Neuronal stem cell (in vitro differentiated cells): ENCODE data around the gene ACOXL.
A peak's percentile ranks its signal among the peaks of the same experiment; 100 is the strongest.

Source experiments
- DNase-seq: peaks from one replicate; pipeline ENCODE4 v3.0.0-alpha.2; 2013; ENCODE audit warnings: low spot score
- H2AFZ ChIP-seq: one replicate; pipeline ENCODE4 v1.6.1; 2013; ENCODE audit warnings: mild to moderate bottlenecking, low read length, inconsistent platforms
- H2AK5ac ChIP-seq: 2 replicates; pipeline ENCODE4 v1.6.1; 2013; ENCODE audit warnings: low read depth, mild to moderate bottlenecking, inconsistent platforms, low read length, moderate library complexity, mixed read lengths
- H2BK120ac ChIP-seq: 2 replicates; pipeline ENCODE4 v1.6.1; 2013; ENCODE audit warnings: low read depth, mild to moderate bottlenecking, inconsistent platforms, low read length, moderate library complexity, mixed read lengths
- H2BK12ac ChIP-seq: one replicate; pipeline ENCODE4 v1.6.1; 2013; ENCODE audit warnings: low read length, inconsistent platforms
- H2BK15ac ChIP-seq: 2 replicates; pipeline ENCODE4 v1.6.1; 2013; ENCODE audit warnings: mild to moderate bottlenecking, low read length, inconsistent platforms, mixed read lengths
- H2BK5ac ChIP-seq: one replicate; pipeline ENCODE4 v1.6.1; 2013; ENCODE audit warnings: inconsistent platforms, mild to moderate bottlenecking, low read length, moderate library complexity
- H3K14ac ChIP-seq: one replicate; pipeline ENCODE4 v1.6.1; 2013; ENCODE audit warnings: low read length, inconsistent platforms
- H3K18ac ChIP-seq: 2 replicates; pipeline ENCODE4 v1.6.1; 2013; ENCODE audit warnings: low read length, inconsistent platforms
- H3K23ac ChIP-seq: 2 replicates; pipeline ENCODE4 v1.6.1; 2013; ENCODE audit warnings: low read depth, mild to moderate bottlenecking, mixed read lengths, low read length, inconsistent platforms; ENCODE audit not compliant: poor library complexity
- H3K27ac ChIP-seq: replicated peaks from 3 replicates; pipeline ENCODE4 v1.5.1; 2013; ENCODE audit warnings: low read length, inconsistent platforms
- H3K27me3 ChIP-seq, 3 experiments: 2 replicates each; pipeline ENCODE4 v1.6.1; 2013; ENCODE audit warnings: low read length in 3 of 3, mild to moderate bottlenecking in 2 of 3, inconsistent platforms in 1 of 3, low read depth in 1 of 3, mixed read lengths in 1 of 3, moderate library complexity in 1 of 3; ENCODE audit not compliant: control insufficient read depth in 3 of 3, insufficient read depth in 3 of 3
- H3K36me3 ChIP-seq, 2 donors: replicated peaks in 1 of 2; 2 replicates each; pipeline ENCODE4 v1.6.1; 2013; ENCODE audit warnings: low read length in 2 of 2; ENCODE audit not compliant: control insufficient read depth in 2 of 2, insufficient read depth in 2 of 2
- H3K4ac ChIP-seq: 2 replicates; pipeline ENCODE4 v1.6.1; 2013; ENCODE audit warnings: inconsistent platforms, mild to moderate bottlenecking, low read length, moderate library complexity
- H3K4me1 ChIP-seq, 2 donors: 1 replicate in 1 of 2; 2 replicates in 1 of 2; pipeline ENCODE4 v1.6.1; 2013; ENCODE audit warnings: low read length in 2 of 2, low read depth in 1 of 2; ENCODE audit not compliant: control insufficient read depth in 2 of 2, insufficient read depth in 1 of 2
- H3K4me2 ChIP-seq: one replicate; pipeline ENCODE4 v1.6.1; 2013; ENCODE audit warnings: mild to moderate bottlenecking, low read length, inconsistent platforms; ENCODE audit not compliant: insufficient read depth, poor library complexity, severe bottlenecking
- H3K4me3 ChIP-seq, 2 donors: 2 replicates each; pipeline ENCODE4 v1.5.1; 2013; ENCODE audit warnings: low read length in 2 of 2, mild to moderate bottlenecking in 2 of 2, inconsistent platforms in 1 of 2, moderate library complexity in 1 of 2
- H3K79me1 ChIP-seq: one replicate; pipeline ENCODE4 v1.6.1; 2013; ENCODE audit warnings: low read depth, mild to moderate bottlenecking, inconsistent platforms, low read length, moderate library complexity
- H3K9ac ChIP-seq: one replicate; pipeline ENCODE4 v1.6.1; 2013; ENCODE audit warnings: mild to moderate bottlenecking, low read depth, low read length, inconsistent platforms; ENCODE audit not compliant: poor library complexity
- H3K9me3 ChIP-seq, 2 donors: replicated peaks in 1 of 2; 2 replicates each; pipeline versions ENCODE3 to v1.6.1; 2013; ENCODE audit warnings: low read length in 2 of 2, mild to moderate bottlenecking in 2 of 2, inconsistent platforms in 1 of 2, low read depth in 1 of 2, mixed read lengths in 1 of 2, moderate library complexity in 1 of 2; ENCODE audit not compliant: control insufficient read depth in 2 of 2, insufficient read depth in 1 of 2
- H4K8ac ChIP-seq: one replicate; pipeline ENCODE4 v1.6.1; 2013; ENCODE audit warnings: low read depth, mild to moderate bottlenecking, inconsistent platforms, low read length, moderate library complexity
- H4K91ac ChIP-seq: one replicate; pipeline ENCODE4 v1.6.1; 2013; ENCODE audit warnings: low read length, low read depth, mild to moderate bottlenecking, inconsistent platforms; ENCODE audit not compliant: poor library complexity
- WGBS, 2 donors: extraction: QIAGEN DNeasy Blood & Tissue Kit; methylation state at CpG; one replicate each; pipeline ENCODE4 v1.1.7; 2013; ENCODE audit warnings: missing lambda C conversion rate in 2 of 2, mixed read lengths in 1 of 2; ENCODE audit not compliant: insufficient read length in 2 of 2, insufficient replicate concordance in 1 of 2; ENCODE audit errors: extremely low coverage in 2 of 2; 5-methylcytosine and 5-hydroxymethylcytosine counted together

Gene ACOXL

DNA sequence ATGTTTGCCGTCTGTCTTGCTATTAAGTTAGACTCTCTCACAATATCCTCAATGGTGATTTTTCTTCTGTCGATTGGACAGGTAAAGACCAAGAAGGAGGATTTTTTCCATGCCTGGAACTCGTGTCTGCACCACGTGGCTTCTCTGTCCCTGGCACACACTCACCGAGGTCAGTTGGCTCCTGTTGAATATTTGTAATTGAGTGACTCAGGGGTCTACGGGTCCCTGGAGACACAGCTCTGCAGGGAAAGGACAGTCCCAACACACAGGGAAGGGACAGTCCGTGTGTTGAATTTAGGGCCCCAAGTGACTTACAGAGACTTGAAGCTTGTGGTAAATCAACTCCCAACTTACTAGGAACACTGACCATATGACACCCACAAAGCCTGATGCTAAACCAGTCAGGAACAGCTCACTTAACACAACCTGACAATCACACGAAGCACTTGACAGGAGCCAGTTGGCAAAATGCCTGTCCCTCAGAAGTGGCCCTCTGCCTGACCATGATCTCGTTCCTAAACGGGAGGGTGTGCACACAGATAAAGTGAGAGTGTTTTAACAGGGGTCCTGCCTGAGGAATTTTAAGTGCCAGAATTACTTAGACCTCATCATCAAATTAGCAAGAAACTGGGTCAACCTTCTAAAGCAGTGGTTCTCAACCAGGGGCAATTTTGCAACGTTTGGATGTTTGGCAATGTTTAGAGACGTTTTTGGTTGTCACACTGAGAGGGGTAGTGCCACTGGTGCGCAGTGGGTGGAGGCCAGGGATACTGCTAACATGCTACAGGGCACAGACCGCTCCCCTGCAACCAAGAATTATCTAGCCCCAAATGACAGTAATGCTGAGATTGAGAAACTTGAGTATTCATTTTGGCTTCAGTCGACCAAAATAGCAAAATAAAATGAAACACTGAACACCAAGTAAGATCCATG, 299.4 kb downstream of the ACOXL start:
- Histone ChIP-seq H2BK5ac (no peak overlapping the region), H4K8ac (no peak overlapping the region), H3K4me3 (no peak overlapping the region), H3K36me3 (no peaks in the 10 kb centered on the region), H3K27me3 (no peaks in the 10 kb centered on the region), H2BK12ac (no peak overlapping the region), H3K9ac (no peak overlapping the region), H2BK15ac (peak overlapping the region; percentile 74), H4K91ac (no peak overlapping the region), H3K14ac (no peak overlapping the region), H3K4ac (no peak overlapping the region), H3K4me1 (peaks cover 8 to 15% of the 10 kb centered on the region in 2 donors), H3K9me3 (peaks cover 0 to 4% of the 10 kb centered on the region in 2 donors), H2AFZ (no peak overlapping the region), H3K23ac (no peak overlapping the region), H2AK5ac (no peak overlapping the region), H3K18ac (peak overlapping the region; percentile 70), H3K27ac (no peak overlapping the region), H2BK120ac (no peak overlapping the region), H3K79me1 (no peaks in the 10 kb centered on the region), H3K4me2 (no peak overlapping the region)
- no CpG with 5 or more reads among the region's 15 CpGs for WGBS, 2 donors
- DNase-seq = no peak

DNA sequence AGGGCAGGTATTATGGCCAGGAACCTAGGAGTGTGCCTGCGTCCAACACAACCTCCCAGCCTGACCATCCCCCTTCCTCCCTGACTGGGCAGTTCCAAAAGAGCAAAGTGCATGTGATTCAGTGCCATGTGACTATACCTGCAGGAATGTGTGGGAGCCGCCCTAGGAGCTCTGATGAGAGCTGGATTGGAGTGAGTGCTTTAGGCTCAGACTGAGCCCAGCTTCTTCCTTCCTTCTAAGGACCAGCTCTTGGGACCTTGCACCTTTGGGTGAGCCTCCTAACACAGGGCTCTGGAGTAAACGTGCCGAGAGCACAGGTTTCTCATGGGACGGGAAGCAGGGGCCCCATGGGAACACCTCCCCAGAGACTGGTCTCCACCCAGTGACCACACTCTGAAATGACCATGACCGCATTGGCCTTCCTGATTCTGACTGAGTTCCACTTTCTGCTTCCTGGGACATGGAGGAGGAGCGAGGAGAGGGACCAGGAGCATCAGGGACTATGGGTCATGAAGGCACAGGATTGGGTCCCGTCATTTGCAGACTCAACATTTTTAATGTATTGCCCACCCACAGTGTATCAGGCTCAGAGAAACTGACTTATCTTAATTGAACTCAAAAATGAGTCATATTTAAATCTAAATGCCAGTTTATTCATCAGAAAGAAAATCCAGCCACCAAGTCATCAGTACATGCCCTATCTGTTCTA, 300.5 kb downstream of the ACOXL start:
- peak overlapping the region; percentile 3 for H2BK15ac ChIP-seq
- no peaks in the 10 kb centered on the region for H3K36me3 ChIP-seq
- H3K4ac ChIP-seq = no peak overlapping the region
- peaks cover 0 to 1% of the 10 kb centered on the region in 2 donors for H3K9me3 ChIP-seq
- no peak for DNase-seq
- no peak overlapping the region for H3K27ac ChIP-seq
- no peak overlapping the region for H3K4me2 ChIP-seq
- no peak overlapping the region for H4K8ac ChIP-seq
- no peak overlapping the region for H3K4me3 ChIP-seq
- no peak overlapping the region for H2BK120ac ChIP-seq
- peaks cover 8 to 15% of the 10 kb centered on the region in 2 donors for H3K4me1 ChIP-seq
- no peak overlapping the region for H2BK5ac ChIP-seq
- no peak overlapping the region for H2AFZ ChIP-seq
- no peaks in the 10 kb centered on the region for H3K27me3 ChIP-seq
- H3K79me1 ChIP-seq = no peaks in the 10 kb centered on the region
- H2AK5ac ChIP-seq = peak overlapping the region; percentile 30
- H3K9ac ChIP-seq = no peak overlapping the region
- no CpG with 5 or more reads among the region's 8 CpGs for WGBS, 2 donors
- H4K91ac ChIP-seq = no peak overlapping the region
- no peak overlapping the region for H3K23ac ChIP-seq
- peak overlapping the region; percentile 4 for H3K18ac ChIP-seq
- H3K14ac ChIP-seq = no peak overlapping the region
- no peak overlapping the region for H2BK12ac ChIP-seq

DNA sequence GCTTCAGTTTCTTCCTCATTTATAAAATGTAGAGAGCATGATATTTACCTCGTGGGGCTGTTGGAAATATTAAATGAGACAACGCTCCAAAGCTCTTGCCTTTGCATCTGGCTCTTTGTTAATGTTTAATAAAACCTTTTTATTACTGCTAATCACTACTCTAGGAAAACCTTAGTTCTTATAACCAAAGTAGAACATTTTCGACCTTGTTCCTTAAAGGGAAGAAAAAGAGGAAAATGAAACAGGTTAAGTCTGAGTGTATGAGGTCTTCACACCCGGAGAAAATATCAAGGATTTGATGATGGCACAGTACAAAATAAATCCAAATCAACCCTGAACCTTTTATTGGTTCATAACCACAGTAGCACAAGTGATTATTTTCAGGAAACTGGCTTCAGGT, 301.8 kb downstream of the ACOXL start:
- Histone ChIP-seq H4K8ac (no peak overlapping the region), H3K4me2 (no peak overlapping the region), H3K4me3 (no peak overlapping the region), H2BK120ac (no peak overlapping the region), H2AK5ac (no peak overlapping the region), H3K23ac (no peak overlapping the region), H3K36me3 (no peaks in the 10 kb centered on the region), H2BK12ac (no peak overlapping the region), H3K4me1 (peaks cover 8 to 15% of the 10 kb centered on the region in 2 donors), H2AFZ (no peak overlapping the region), H3K14ac (no peak overlapping the region), H2BK5ac (no peak overlapping the region), H3K4ac (no peak overlapping the region), H3K27me3 (no peaks in the 10 kb centered on the region), H3K18ac (no peak overlapping the region), H3K27ac (no peak overlapping the region), H4K91ac (no peak overlapping the region), H2BK15ac (no peak overlapping the region), H3K9ac (no peak overlapping the region), H3K9me3 (no peaks in the 10 kb centered on the region), H3K79me1 (no peaks in the 10 kb centered on the region)
- WGBS, 2 donors = no CpG with 5 or more reads among the region's 4 CpGs
- no peak for DNase-seq

DNA sequence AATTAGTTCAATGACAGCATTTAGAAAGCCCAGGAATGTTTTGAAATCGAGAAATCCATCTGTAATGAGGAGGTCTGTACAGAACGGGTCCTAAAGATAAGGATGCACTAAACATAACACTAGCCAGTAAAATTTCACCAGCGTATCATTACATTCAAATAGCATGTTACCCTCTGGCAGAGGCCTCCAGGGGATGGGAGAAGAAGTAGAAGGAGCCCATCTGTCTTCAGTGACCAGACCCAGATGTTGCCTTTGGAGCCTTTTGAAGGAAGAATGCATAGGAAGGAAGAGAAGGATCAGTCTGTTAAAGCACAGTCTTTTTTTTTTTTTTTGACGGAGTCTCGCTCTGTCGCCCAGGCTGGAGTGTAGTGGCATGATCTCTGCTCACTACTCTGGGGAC, 302.2 kb downstream of the ACOXL start:
- no peak overlapping the region for H4K8ac ChIP-seq
- DNase-seq = no peak
- no peak overlapping the region for H2BK15ac ChIP-seq
- WGBS, 2 donors = no CpG with 5 or more reads among the region's 6 CpGs
- no peak overlapping the region for H3K4ac ChIP-seq
- H3K9ac ChIP-seq = no peak overlapping the region
- no peak overlapping the region for H4K91ac ChIP-seq
- H3K23ac ChIP-seq = no peak overlapping the region
- no peaks in the 10 kb centered on the region for H3K9me3 ChIP-seq
- no peak overlapping the region for H2BK5ac ChIP-seq
- H2AK5ac ChIP-seq = no peak overlapping the region
- no peak overlapping the region for H3K4me3 ChIP-seq
- no peaks in the 10 kb centered on the region for H3K79me1 ChIP-seq
- H2BK120ac ChIP-seq = no peak overlapping the region
- no peaks in the 10 kb centered on the region for H3K36me3 ChIP-seq
- H2BK12ac ChIP-seq = no peak overlapping the region
- no peak overlapping the region for H3K27ac ChIP-seq
- H3K14ac ChIP-seq = no peak overlapping the region
- H3K18ac ChIP-seq = no peak overlapping the region
- peaks cover 8 to 14% of the 10 kb centered on the region in 2 donors for H3K4me1 ChIP-seq
- no peaks in the 10 kb centered on the region for H3K27me3 ChIP-seq
- no peak overlapping the region for H3K4me2 ChIP-seq
- H2AFZ ChIP-seq = no peak overlapping the region
